ENCODE measurements around the gene MICB. TPM values are rescaled to one million over a fixed set of nuclear protein-coding genes. Genes with fewer than 3 reads are reported as not detected.

Gene MICB
- total RNA-seq, 1 experiment from 2014 or later: 0.66 TPM

DNA sequence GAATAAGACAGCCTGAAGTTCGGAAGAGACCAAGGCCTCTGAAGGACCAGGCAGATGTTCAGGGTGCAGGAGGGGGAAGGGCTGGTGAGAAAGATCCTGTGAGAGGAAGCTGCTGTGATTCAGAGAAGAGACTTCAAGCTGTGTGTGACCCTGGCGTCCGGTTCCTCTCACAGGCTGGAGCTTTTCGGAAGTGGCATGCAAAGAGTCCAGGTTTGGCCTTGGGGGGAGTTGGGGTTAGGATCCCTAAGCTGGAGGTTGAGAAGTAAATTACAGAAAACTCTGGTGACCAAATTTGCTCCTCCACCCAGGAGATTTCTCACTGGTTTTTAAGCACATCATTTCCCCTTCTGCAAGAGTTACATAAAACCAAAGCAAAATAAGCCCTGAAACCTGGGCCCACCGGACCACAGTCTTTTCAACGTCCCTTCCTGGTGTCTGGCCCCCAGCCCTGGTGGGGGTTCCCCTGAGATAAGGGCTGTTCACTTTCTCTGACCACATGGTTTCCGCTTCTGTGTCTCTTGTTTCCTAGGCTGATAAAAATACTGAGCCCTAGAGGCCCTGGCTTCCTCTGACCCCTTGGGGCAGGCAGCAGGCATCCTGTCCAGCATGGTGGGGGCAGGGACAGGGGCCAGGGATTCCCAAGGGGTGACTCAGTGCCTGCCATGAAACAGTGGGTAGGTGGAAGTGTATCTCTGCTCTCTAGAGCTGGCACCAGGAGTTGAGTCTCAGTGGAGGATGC is 62.2 kb downstream of the MICB start:
- no peak for DNase-seq (ENCODE audit: low spot score)

DNA sequence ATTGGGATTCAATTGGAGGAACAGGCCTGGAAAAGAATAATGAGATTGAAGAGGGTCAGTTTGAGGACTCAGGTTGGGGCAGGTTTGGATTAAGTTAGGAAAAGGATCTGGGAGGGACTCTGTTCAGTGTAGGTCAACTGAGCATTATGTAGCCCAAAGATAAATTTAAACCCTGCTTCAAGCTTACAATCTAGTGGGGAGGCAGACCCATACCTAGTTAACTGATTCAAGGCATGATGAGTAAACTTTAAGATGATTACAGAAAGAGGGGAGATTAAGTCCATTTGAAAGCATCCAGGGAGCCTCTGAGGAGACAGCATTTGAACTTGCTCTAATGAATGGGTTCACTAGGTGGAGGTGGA is 62.7 kb downstream of the MICB start:
- no peak for DNase-seq (ENCODE audit: low spot score)

Small RNA genes lying within 50 kb of the gene (small RNA-seq; reads per million reads assigned to genes)
- gene AL663061.1 (not detected), gene RF00019 (not detected), gene SNORD117 (133 reads per million, percentile 97 among the genes with 10 or more reads in this experiment), gene SNORD84 (not detected)

Other genes starting within 250 kb of the MICB start
- 110 and 133 TPM in 2 replicates for gene HLA-C, start 226.1 kb upstream of the MICB start, total RNA-seq (2014; rRNA removed; shearing (Covaris generic))
- 15.3 and 19.8 TPM in 2 replicates for gene HLA-B, start 141.0 kb upstream of the MICB start, total RNA-seq (2014; rRNA removed; shearing (Covaris generic))
- gene MICA, start 94.5 kb upstream of the MICB start, total RNA-seq (2014; rRNA removed; shearing (Covaris generic)): 36.1 and 39.2 TPM in 2 replicates
- not detected in 2 replicates for gene MCCD1, start 30.8 kb downstream of the MICB start, total RNA-seq (2014; rRNA removed; shearing (Covaris generic))
- 685 and 711 TPM in 2 replicates for gene DDX39B, start 43.9 kb downstream of the MICB start, total RNA-seq (2014; rRNA removed; shearing (Covaris generic))
- gene ATP6V1G2, start 48.5 kb downstream of the MICB start, total RNA-seq (2014; rRNA removed; shearing (Covaris generic)): not detected in 2 replicates
- gene NFKBIL1, start 49.5 kb downstream of the MICB start, total RNA-seq (2014; rRNA removed; shearing (Covaris generic)): 26.4 and 29.2 TPM in 2 replicates
- gene LTA, start 74.1 kb downstream of the MICB start, total RNA-seq (2014; rRNA removed; shearing (Covaris generic)): not detected in 2 replicates
- gene TNF, start 77.4 kb downstream of the MICB start, total RNA-seq (2014; rRNA removed; shearing (Covaris generic)): 0.08 TPM in 1 of 2 replicates, not detected in the other
- gene LTB, start 84.3 kb downstream of the MICB start, total RNA-seq (2014; rRNA removed; shearing (Covaris generic)): 0.13 TPM in 1 of 2 replicates, not detected in the other
- not detected in 2 replicates for gene LST1, start 88.1 kb downstream of the MICB start, total RNA-seq (2014; rRNA removed; shearing (Covaris generic))
- not detected in 2 replicates for gene NCR3, start 94.9 kb downstream of the MICB start, total RNA-seq (2014; rRNA removed; shearing (Covaris generic))
- gene AIF1, start 117.1 kb downstream of the MICB start, total RNA-seq (2014; rRNA removed; shearing (Covaris generic)): not detected in 2 replicates
- 128 and 172 TPM in 2 replicates for gene PRRC2A, start 122.6 kb downstream of the MICB start, total RNA-seq (2014; rRNA removed; shearing (Covaris generic))
- 307 and 336 TPM in 2 replicates for gene BAG6, start 154.5 kb downstream of the MICB start, total RNA-seq (2014; rRNA removed; shearing (Covaris generic))
- gene APOM, start 157.7 kb downstream of the MICB start, total RNA-seq (2014; rRNA removed; shearing (Covaris generic)): 1.8 and 4.2 TPM in 2 replicates
- 24.7 and 29.1 TPM in 2 replicates for gene C6orf47, start 162.6 kb downstream of the MICB start, total RNA-seq (2014; rRNA removed; shearing (Covaris generic))
- 11.7 and 17.2 TPM in 2 replicates for gene GPANK1, start 166.9 kb downstream of the MICB start, total RNA-seq (2014; rRNA removed; shearing (Covaris generic))
- gene CSNK2B, start 167.9 kb downstream of the MICB start, total RNA-seq (2014; rRNA removed; shearing (Covaris generic)): 219 and 225 TPM in 2 replicates
- 3.5 and 3.6 TPM in 2 replicates for gene LY6G5B, start 171.8 kb downstream of the MICB start, total RNA-seq (2014; rRNA removed; shearing (Covaris generic))
- 0.76 and 2.1 TPM in 2 replicates for gene LY6G5C, start 182.9 kb downstream of the MICB start, total RNA-seq (2014; rRNA removed; shearing (Covaris generic))
- 32.5 and 37.9 TPM in 2 replicates for gene ABHD16A, start 205.2 kb downstream of the MICB start, total RNA-seq (2014; rRNA removed; shearing (Covaris generic))
- not detected in 2 replicates for gene LY6G6F, start 208.7 kb downstream of the MICB start, total RNA-seq (2014; rRNA removed; shearing (Covaris generic))
- gene LY6G6D, start 217.2 kb downstream of the MICB start, total RNA-seq (2014; rRNA removed; shearing (Covaris generic)): not detected in 2 replicates
- not detected in 2 replicates for gene LY6G6C, start 223.6 kb downstream of the MICB start, total RNA-seq (2014; rRNA removed; shearing (Covaris generic))
- 0.18 TPM in 1 of 2 replicates, not detected in the other for gene MPIG6B, start 225.2 kb downstream of the MICB start, total RNA-seq (2014; rRNA removed; shearing (Covaris generic))
- 107 and 116 TPM in 2 replicates for gene DDAH2, start 231.2 kb downstream of the MICB start, total RNA-seq (2014; rRNA removed; shearing (Covaris generic))
- 914 and 960 TPM in 2 replicates for gene CLIC1, start 238.4 kb downstream of the MICB start, total RNA-seq (2014; rRNA removed; shearing (Covaris generic))
- 19.6 and 20.9 TPM in 2 replicates for gene MSH5, start 241.9 kb downstream of the MICB start, total RNA-seq (2014; rRNA removed; shearing (Covaris generic))

All from HT-29 (cell line).